HL-60 (cell line): ENCODE measurements around the gene ALS2CL.

ENCODE experiments used
- CTCF ChIP-seq: IDR thresholded peaks from one replicate; pipeline ENCODE4 v1.5.1; 2011; ENCODE audit warnings: low read length, control low read depth, inconsistent platforms; ENCODE audit not compliant: insufficient read depth
- GABPA ChIP-seq: IDR thresholded peaks from 2 replicates; pipeline ENCODE4 v1.6.1; 2012; ENCODE audit warnings: low read depth
- POLR2AphosphoS5 ChIP-seq: IDR thresholded peaks from 2 replicates; pipeline ENCODE4 v1.6.1; 2012; ENCODE audit warnings: low read depth
- REST ChIP-seq: IDR thresholded peaks from 2 replicates; pipeline ENCODE4 v1.6.1; 2012; ENCODE audit warnings: low read depth; ENCODE audit not compliant: insufficient replicate concordance
- SPI1 ChIP-seq: IDR thresholded peaks from 2 replicates; pipeline ENCODE4 v1.6.1; 2012; ENCODE audit warnings: low read depth, mild to moderate bottlenecking, borderline replicate concordance

- no peak for TF ChIP-seq POLR2AphosphoS5
- TF ChIP-seq CTCF: no peak
- TF ChIP-seq REST: no peak
- no peak for TF ChIP-seq SPI1
- TF ChIP-seq GABPA: no peak
Observed at GRCh38 chr3:46711305-46711704, 17.8 kb upstream of the ALS2CL start.
